Activated CD8-positive, alpha-beta memory T cell treated with anti-CD3 and anti-CD28 coated beads for 48 hours (primary cell): Measurements from ENCODE around the gene NME9.

Experiments
- DNase-seq, 3 experiments: peaks; one replicate each; pipeline ENCODE4 v3.0.0-alpha.2; 2020; ENCODE audit warnings: low read depth in 2 of 3, low spot score in 2 of 3

Gene NME9

GRCh38 chr3:138284957-138285477 is 44.6 kb downstream of the NME9 start:
- DNase-seq: no peak

- DNase-seq: no peak
Observed at GRCh38 chr3:138284079-138284478, 45.6 kb downstream of the NME9 start.

- DNase-seq: no peak
Observed at GRCh38 chr3:138282836-138283235, 46.8 kb downstream of the NME9 start.

GRCh38 chr3:138281561-138281960 is 48.1 kb downstream of the NME9 start:
- DNase-seq: no peak

- DNase-seq: no peak
Observed at GRCh38 chr3:138271189-138271794, 58.4 kb downstream of the NME9 start.

GRCh38 chr3:138270245-138270644 is 59.4 kb downstream of the NME9 start:
- DNase-seq: no peak

GRCh38 chr3:138267083-138267482 is 62.6 kb downstream of the NME9 start:
- no peak for DNase-seq

DNA sequence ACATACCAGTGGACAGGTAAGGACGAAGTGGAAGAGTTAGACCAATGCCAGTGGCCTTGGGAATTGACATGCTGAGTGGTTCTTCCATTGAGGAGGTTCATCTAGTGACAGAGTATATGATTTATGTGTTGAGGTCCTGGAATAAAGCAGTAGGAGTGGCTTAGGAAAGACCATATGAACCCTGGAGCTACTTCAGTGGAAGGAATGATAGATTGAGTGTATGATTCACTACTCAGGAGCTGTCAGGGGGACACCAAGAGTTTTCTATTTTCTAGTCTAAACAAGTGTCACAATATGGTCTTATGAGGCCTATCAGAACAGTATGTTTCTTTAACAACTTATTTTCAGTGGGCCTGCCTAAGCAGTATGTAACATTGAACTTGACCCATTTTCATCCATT is 63.9 kb downstream of the NME9 start:
- no peak for DNase-seq

DNA sequence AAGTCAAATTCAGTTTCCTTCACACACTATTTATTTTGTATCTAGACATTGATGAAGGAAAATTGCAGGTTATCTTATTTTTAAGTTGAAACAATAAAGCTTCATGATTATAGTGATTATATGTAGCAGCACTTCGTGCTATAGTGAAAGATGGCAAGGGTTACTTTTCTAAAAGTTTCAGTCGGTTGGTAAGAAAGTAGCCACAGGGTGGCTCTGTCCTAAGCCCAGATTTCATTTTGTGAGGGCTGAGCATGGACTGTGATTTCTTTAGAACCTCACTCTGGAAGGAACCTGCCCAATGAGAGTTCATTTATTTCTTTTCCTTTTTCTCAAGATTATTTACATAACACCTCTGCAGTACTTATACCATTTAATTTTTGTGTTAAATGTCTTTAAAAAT is 66.5 kb downstream of the NME9 start:
- no peak for DNase-seq

DNA sequence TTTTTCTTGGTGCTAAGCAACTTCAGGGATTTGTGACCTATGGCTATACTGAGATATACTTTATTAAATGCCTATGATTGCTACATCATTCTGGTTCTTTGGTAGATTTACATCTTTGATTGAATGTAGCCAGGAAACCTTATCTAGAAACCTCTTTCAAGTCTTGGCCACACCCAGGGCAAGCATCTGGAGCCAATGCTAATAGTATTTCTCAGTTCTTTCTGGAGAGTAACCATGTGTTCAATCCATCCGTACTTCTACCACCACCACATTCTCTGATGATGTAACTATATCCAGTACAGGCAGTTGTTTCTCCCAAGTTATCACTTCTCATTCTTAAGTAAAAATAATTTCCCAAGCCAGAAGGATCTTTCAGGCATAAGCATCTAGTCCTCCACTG is 69.0 kb downstream of the NME9 start:
- no peak for DNase-seq

- no peak for DNase-seq
Observed at GRCh38 chr3:138259126-138259525, 70.5 kb downstream of the NME9 start.

- no peak for DNase-seq
Observed at GRCh38 chr3:138257986-138258385, 71.7 kb downstream of the NME9 start.

GRCh38 chr3:138256022-138256421 is 73.6 kb downstream of the NME9 start:
- no peak for DNase-seq

- no peak for DNase-seq
Observed at GRCh38 chr3:138254216-138254615, 75.4 kb downstream of the NME9 start.

- DNase-seq: no peak
Observed at GRCh38 chr3:138253609-138254008, 76.0 kb downstream of the NME9 start.
